Measurements from ENCODE around the gene FBXW12.

The FBXW12 gene

DNA sequence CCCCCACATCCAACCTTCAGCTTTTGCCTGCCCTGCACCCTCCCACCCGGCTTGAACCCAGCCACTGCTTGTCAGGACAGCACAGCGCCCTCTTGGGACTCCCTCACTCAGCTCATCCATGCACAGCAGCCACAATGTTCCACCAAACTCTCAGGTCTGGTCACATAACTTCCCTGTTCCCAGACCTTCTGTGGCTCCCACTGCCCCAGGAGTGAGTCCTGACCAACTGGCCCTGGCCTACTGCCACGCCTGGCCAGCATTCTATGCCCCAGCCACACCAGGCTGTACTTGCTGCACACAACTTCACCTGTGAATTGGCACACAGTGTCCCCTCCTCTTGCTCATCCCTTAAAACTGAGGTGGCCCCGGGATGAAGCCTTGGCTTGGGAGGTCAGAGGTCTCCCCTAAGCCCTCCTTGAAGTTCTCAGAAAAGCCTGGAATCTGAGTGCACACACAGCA lies 36.8 kb downstream of the FBXW12 start:
- DNase-seq: no peak

GRCh38 chr3:48409291-48410201 lies 37.5 kb downstream of the FBXW12 start:
- DNase-seq: no peak

DNA sequence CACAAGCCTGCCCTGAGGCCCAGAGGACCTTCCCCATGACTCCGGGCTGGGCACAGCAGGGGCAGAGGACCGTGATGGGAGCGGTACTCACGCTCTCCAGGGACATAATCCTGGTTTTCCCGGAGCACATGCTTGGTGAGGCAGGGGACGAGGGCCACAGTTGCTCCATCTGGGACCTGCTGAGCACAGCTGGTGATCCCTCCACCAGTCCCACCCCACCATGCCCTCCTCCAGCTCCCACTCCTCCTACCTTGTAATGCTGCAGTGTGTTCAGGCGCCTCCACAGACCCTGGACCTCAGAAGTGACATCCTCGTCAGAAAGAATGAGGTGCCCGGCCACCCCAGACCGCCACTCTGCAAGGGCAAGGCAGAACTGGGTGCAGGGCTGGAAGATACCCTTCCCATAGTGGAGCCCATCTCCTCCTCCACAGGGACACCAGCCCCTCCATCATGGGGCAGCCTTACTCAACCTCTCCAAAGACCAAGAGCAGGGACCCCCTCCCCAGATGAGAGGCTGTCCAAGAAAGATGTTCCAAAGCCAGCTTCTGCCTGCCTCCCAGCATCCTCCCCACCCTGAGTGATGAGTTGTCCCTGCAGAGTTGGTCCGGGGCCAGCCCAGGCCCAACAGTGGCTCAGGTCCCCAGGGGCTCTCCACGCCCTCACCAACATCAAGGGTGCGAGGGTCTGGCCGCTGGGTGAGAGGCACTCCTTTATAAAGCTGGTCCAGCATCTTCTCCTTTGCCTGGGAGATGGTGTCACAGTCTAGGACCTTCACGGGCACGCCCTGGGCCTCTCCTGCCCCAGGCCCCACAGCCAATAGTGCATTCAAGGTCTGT lies 38.4 kb downstream of the FBXW12 start:
- DNase-seq: no peak

- DNase-seq: no peak
Measured at GRCh38 chr3:48411041-48411588, 39.1 kb downstream of the FBXW12 start.

DNA sequence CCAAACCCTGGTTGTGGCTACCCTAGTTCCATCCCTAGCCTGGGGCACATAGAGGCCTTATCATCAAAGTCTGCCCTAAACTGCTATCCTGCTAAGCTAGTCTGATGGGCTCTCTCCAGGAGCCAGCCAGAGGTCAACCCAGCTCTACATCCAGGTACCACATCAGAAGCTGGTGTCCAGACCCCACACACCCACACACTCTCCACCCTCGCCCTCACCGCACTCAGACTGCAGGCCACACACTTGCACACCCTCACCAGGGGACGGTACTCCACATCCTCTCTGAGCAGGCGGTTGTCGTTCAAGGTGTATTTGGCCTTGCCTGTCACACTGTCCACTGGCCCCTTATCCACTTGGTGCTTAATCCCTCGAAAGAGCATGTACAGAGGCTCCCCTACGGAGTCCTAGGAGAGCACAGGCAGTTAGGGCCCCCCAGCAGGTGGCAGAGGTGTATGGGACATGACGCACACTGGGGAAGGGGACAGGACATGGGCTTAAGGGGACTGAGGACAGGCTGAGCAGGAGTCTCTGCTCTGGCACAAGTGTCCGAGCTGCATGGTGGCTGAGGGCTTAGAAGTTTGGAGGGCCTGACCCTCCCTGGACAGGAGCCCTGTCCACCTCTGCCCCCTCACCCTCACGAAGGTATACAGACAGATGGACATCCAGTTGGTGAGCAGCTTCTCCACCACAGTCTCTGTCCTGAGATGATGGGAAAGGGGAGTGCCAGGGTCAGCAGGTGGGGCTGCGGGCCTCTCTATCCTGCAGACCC lies 39.8 kb downstream of the FBXW12 start:
- DNase-seq: no peak

GRCh38 chr3:48412375-48413001 lies 40.5 kb downstream of the FBXW12 start:
- DNase-seq: no peak

DNA sequence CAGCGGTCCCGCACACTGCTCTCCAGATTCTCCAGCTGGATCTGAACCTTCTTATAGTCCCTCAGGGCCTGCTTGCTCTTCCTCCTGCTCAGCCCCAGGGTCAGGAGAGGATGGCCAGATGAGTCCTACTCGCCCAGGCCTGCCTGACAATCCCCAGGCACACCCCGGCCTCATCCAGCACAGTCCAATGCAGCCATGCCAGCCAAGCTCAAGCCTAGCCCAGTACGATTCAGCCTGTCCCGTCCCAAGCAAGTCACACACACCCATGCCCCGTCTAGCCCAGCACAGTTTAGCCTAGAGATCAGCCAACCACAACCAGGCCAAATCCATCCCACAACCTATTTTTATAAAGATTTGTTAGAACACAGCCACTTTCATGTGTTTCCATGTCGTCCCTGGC lies 41.1 kb downstream of the FBXW12 start:
- DNase-seq: no peak

GRCh38 chr3:48413611-48414010 lies 41.6 kb downstream of the FBXW12 start:
- DNase-seq: no peak

DNA sequence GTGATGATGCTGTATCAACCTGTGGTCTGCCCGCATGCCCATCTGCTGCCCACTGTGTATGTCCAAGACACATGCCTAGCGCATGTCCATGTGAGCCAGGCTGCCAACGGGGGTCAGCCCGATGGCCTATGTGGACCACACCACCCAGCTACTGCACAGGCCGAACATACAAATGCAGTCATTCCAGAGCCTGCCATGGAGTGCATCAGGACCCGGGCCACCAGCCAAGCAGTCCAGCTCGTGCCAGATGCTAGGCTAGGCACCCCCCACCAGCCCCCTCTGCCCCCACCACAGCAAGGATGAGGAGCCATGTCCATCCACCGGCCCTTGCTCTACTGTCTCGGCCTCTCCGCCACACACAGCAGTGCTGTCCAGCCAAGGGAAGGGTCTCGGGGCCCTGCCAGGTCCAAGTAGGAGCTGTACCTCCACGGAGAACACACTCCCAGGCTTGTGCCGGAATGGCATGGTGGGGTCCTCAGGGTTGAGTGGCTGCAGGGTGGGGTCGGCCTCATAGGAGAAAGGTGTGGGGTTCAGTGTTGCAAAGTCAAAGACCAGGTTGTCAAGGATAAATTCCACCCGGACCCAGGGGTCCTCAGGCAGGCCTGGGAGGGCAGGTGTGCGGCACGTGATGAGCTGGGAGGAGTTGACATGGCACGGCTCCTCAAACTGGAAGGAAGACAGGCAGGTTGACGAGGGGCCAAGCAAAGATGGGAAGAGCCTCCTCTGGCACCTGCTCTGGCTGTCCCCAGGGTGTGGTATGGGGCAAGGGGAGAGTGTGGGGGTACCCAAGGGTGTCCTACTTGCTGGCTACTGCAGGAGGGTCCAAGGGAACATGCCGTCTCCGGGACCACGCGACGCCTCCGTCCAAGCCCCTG lies 42.6 kb downstream of the FBXW12 start:
- no peak for DNase-seq

- DNase-seq: no peak
Measured at GRCh38 chr3:48415251-48415953, 43.4 kb downstream of the FBXW12 start.

DNA sequence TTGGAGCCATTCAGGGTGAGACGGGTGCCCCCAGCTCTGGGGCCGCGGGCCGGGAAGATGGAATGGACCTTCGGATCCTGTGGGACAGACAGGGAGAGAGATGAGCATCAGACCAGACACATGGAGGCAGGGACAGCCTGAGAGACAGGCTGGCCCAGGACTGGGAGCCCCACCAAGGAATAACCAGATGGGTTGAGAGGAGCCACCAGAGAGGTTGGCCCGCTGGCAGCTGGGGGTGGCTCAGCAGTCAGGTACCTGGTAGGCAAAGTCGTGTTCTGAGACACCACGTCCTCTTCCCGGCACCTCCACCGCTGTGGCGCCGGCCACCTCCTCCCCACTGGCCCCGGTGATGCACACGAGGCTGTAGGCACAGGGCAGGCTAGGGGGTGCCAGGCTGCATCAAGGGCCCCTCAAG lies 44.1 kb downstream of the FBXW12 start:
- DNase-seq: no peak

DNA sequence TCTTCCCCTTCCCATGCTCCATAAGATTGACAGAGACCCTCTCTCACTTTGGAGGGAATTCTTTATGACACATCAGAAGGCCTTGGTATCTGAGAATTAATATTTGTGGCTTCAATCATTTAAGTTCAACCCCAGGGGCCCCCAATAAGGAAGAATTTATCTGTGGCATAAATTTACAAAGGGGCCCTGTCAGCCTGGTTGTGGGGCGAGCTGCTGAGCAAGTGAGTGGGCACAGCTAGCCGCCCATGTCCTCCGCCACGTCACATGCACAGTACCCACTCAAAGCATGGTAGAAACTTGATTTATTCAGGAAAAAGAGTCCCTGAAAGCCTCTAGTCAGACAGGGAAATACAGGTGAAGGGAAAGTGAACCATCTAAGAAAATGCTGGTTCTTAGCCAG lies 44.5 kb downstream of the FBXW12 start:
- DNase-seq: no peak

DNA sequence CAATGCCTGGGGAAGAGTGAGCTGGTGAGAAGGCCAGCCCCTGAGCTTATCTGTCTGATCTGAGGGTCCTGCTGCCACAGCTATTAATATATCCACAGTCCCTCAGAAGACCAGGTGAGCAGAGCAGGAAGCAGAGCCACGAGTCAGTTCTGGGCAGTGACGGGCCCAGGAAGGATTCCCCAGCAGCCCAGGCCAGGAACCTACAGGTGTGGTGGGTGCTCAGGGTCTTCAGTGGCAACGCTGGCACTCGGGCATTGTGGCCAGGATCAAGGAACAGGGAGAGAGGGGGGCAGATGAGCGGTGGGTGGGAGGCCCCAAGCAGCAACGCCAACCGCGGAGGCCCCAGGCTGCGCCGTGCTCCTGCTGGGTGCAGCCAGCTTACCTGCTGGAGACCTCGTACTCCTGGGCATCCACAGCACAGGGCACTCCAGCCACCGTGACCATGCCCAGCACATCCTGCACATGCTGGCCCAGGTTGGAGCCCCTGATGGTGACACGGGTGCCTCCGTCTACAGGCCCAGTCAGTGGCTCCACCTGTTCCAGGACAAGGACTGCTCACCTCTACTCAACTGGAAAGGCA lies 45.6 kb downstream of the FBXW12 start:
- no peak for DNase-seq

- no peak for DNase-seq
Measured at GRCh38 chr3:48418140-48418539, 46.1 kb downstream of the FBXW12 start.

GRCh38 chr3:48418651-48419050 lies 46.6 kb downstream of the FBXW12 start:
- DNase-seq: no peak

DNA sequence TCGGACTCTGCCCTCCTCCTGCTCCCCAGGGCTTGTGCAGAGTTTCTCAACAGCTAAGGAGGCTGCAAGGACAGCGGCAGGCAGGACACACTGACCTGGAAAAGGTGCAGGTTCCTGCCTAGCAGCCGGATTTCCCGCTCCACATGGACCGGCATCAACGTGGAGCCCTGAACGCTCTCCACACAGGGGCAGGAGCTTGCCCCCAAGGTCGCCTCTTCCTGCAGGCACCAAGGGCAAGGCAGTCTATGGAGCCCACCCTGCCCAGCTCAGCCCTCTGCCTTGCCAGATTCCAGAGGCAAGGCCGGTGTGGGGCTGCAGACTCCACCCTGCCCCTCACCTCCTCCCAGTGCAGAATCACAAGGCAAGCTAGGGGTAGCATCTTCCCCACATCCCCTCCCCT lies 47.1 kb downstream of the FBXW12 start:
- no peak for DNase-seq

- DNase-seq: no peak
Measured at GRCh38 chr3:48419597-48419996, 47.6 kb downstream of the FBXW12 start.

DNA sequence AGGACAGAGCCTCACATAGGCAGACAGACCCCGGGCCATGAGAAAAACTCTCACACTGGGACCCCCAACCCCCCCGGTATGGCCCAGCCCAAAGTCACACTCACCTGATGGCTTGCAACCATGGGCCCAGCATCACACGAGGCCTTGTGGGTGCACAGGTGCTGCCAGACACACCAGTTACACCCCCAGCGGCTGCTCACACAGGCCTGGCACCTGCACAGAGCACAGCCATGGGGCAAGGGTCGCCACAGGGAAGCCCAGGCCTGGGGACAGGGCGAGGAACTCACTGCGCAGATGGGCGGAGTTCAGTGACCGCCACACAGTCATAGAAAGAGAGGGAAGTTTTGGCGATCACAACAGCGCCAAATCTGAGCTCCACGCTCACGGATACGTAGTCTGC lies 48.5 kb downstream of the FBXW12 start:
- no peak for DNase-seq

DNA sequence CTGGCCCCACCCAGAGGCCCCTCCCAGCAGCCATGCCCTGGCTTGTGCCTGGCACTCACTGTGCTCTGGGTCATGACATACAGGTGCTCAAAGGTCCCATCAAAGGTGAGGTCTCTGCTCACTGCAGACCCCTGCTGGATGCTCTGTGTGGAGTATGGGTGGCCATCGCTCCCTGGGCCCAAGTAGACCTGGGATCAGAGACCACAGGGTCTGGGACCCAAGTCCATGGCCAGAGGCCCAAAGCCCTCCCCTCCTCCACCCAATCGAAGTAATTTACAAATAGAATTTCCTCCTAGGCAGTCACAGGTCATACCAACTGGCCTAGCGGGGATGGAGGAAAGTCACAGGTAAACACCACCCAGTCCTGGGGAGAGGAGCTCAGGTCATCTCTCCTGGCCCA lies 50.3 kb downstream of the FBXW12 start:
- DNase-seq: no peak

GRCh38 chr3:48422681-48423080 lies 50.7 kb downstream of the FBXW12 start:
- DNase-seq: no peak
